ENCODE measurements around the gene ZBED5.
"Not testable (repeated sequence)": the region's sequence is repeated elsewhere in the genome, so short reads cannot be mapped to it uniquely, and the experiment has no call there.

ZBED5 gene

GRCh38 chr11:10836884-10837283 lies 21.0 kb downstream of the ZBED5 start:
- not testable (repeated sequence) for DNase-seq

GRCh38 chr11:10829139-10829538 lies 28.7 kb downstream of the ZBED5 start:
- no peak for DNase-seq

- no peak for DNase-seq
Measured at GRCh38 chr11:10828402-10828801, 29.5 kb downstream of the ZBED5 start.

- DNase-seq = no peak
Measured at GRCh38 chr11:10824888-10825287, 33.0 kb downstream of the ZBED5 start.

GRCh38 chr11:10823152-10823579 lies 34.7 kb downstream of the ZBED5 start:
- DNase-seq = no peak

GRCh38 chr11:10822491-10822890 lies 35.4 kb downstream of the ZBED5 start:
- DNase-seq = not testable (repeated sequence)

GRCh38 chr11:10818594-10818993 lies 39.3 kb downstream of the ZBED5 start:
- no peak for DNase-seq

- no peak for DNase-seq
Measured at GRCh38 chr11:10813945-10814344, 43.9 kb downstream of the ZBED5 start.

- peak; percentile 50 for DNase-seq
Measured at GRCh38 chr11:10809373-10810160, 48.3 kb downstream of the ZBED5 start.

- peak; percentile 96 for DNase-seq
Measured at GRCh38 chr11:10808553-10809372, 49.1 kb downstream of the ZBED5 start, which contains the start of gene EIF4G2. EIF4G2 (minus strand) TSS chr11:10808926.

GRCh38 chr11:10808235-10808552 lies 49.7 kb downstream of the ZBED5 start:
- no peak for DNase-seq

GRCh38 chr11:10807493-10808234 lies 50.2 kb downstream of the ZBED5 start:
- peak; percentile 41 for DNase-seq

- DNase-seq = no peak
Measured at GRCh38 chr11:10806206-10806605, 51.6 kb downstream of the ZBED5 start.

- no peak for DNase-seq
Measured at GRCh38 chr11:10805741-10806140, 52.1 kb downstream of the ZBED5 start.

- DNase-seq = no peak
Measured at GRCh38 chr11:10803676-10804075, 54.2 kb downstream of the ZBED5 start.

All from effector CD8-positive, alpha-beta T cell (primary cell).